ENCODE results near the gene GABRG3. TPM values are rescaled to one million over a fixed set of nuclear protein-coding genes. Genes with fewer than 3 reads are reported as not detected.

Gene GABRG3
- total RNA-seq, 1 experiment from 2014 or later = 0.15 TPM

DNA sequence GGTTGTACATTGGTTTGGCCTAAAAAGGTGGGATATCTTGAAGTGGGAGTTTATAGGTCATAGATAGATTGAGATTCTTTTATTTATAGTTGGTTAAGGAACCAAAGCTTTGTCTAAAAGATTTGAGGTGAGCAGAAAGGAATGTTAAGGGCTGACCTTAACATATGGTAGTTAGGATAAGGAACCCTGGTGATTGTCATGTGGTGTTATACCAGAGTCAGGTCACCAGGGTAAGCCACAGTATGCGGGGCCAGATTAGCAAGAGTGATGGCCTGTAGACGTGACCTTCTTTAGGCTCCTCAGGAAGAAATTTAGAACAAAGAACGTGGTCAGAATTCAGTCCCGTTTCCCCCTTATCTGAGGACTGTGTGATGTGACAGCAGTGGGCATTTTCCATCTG, 249.2 kb downstream of the GABRG3 start:
- Mint-ChIP-seq H3K27me3 (ENCODE audit: low read depth) (peaks cover 3% of the 10 kb centered on the region), H3K36me3 (ENCODE audit: insufficient read depth in 1 of 3, low read depth in 3 of 3) (no peaks in the 10 kb centered on the region), H3K9me3 (no peaks in the 10 kb centered on the region; a peak in 1 of 5 replicates), H3K4me3 (no peak overlapping the region), H3K27ac (no peak overlapping the region), H3K4me1 (peaks cover 0 to 5% of the 10 kb centered on the region in 2 experiments; a peak in 2 of 4 replicates)
- no peak overlapping the region for H2AK5ac ChIP-seq (ENCODE audit: insufficient read length, low read length)
- H3K4ac ChIP-seq (ENCODE audit: low read depth, low read length) = no peak overlapping the region
- H4K91ac ChIP-seq (ENCODE audit: insufficient read length, low read depth, low read length) = no peak overlapping the region
- no peaks in the 10 kb centered on the region for H3K79me1 ChIP-seq (ENCODE audit: insufficient read depth, low read depth, low read length, poor library complexity, severe bottlenecking)
- WGBS (ENCODE audit: extremely low coverage, insufficient read length, low lambda C conversion rate) = no CpG with 5 or more reads among the region's 4 CpGs
- H3K79me2 ChIP-seq (ENCODE audit: insufficient read depth, low read length) = no peaks in the 10 kb centered on the region
- H3K4me1 ChIP-seq (ENCODE audit: insufficient read depth, low read length) = no peaks in the 10 kb centered on the region
- no peak overlapping the region for H4K8ac ChIP-seq (replicated peaks; ENCODE audit: insufficient read length, low read depth, low read length)
- no peak overlapping the region for H2AFZ ChIP-seq (ENCODE audit: low read length)
- TF ChIP-seq, protein P1, sequence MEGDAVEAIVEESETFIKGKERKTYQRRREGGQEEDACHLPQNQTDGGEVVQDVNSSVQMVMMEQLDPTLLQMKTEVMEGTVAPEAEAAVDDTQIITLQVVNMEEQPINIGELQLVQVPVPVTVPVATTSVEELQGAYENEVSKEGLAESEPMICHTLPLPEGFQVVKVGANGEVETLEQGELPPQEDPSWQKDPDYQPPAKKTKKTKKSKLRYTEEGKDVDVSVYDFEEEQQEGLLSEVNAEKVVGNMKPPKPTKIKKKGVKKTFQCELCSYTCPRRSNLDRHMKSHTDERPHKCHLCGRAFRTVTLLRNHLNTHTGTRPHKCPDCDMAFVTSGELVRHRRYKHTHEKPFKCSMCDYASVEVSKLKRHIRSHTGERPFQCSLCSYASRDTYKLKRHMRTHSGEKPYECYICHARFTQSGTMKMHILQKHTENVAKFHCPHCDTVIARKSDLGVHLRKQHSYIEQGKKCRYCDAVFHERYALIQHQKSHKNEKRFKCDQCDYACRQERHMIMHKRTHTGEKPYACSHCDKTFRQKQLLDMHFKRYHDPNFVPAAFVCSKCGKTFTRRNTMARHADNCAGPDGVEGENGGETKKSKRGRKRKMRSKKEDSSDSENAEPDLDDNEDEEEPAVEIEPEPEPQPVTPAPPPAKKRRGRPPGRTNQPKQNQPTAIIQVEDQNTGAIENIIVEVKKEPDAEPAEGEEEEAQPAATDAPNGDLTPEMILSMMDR (conservative IDR thresholded peaks at IDR 0.05) = no peak
- H2BK15ac ChIP-seq (ENCODE audit: low read depth, low read length) = no peak overlapping the region
- H4K20me1 ChIP-seq (ENCODE audit: control insufficient read depth, insufficient read depth, insufficient read length) = no peaks in the 10 kb centered on the region
- DNase-seq = no peak
- no peak overlapping the region for H3K4me2 ChIP-seq (ENCODE audit: insufficient read depth, insufficient read length, low read length)
- no peak overlapping the region for H3K27ac ChIP-seq (ENCODE audit: insufficient read length, low read depth, low read length)
- no peak overlapping the region for H2BK120ac ChIP-seq (ENCODE audit: low read depth, low read length, poor library complexity, severe bottlenecking)
- no peaks in the 10 kb centered on the region for H3K27me3 ChIP-seq (ENCODE audit: insufficient read depth, low read length)
- no peak overlapping the region for H4K5ac ChIP-seq (ENCODE audit: insufficient read length, low read depth, low read length)
- no peak overlapping the region for H2BK12ac ChIP-seq (ENCODE audit: insufficient read length, low read depth, low read length)
- no peak overlapping the region for H3K18ac ChIP-seq (ENCODE audit: insufficient read length, low read depth, low read length)
- H3T11ph ChIP-seq (ENCODE audit: low read length) = no peak overlapping the region
- no peaks in the 10 kb centered on the region for H3K23me2 ChIP-seq (ENCODE audit: insufficient read length, low read depth, low read length, poor library complexity, severe bottlenecking)
- no peak overlapping the region for H2BK5ac ChIP-seq (ENCODE audit: insufficient read length, low read length)
- H3K14ac ChIP-seq (ENCODE audit: insufficient read depth, low read length) = no peak overlapping the region
- no peaks in the 10 kb centered on the region for H3K9me3 ChIP-seq (ENCODE audit: control insufficient read depth, low read depth, low read length)
- no peak overlapping the region for H3K9ac ChIP-seq (ENCODE audit: extremely low read depth, insufficient read length, low read length)
- no peak overlapping the region for H3K23ac ChIP-seq (ENCODE audit: insufficient read length, low read depth, low read length)
- H3K56ac ChIP-seq (ENCODE audit: insufficient read length, low read depth, low read length) = no peak overlapping the region
- H2BK20ac ChIP-seq (ENCODE audit: low read depth, low read length, poor library complexity, severe bottlenecking) = no peak overlapping the region
